ENCODE results near the gene FUT7. TPM values are rescaled to one million over a fixed set of nuclear protein-coding genes. Genes with fewer than 3 reads are reported as not detected.

Gene FUT7
- total and polyA plus RNA-seq, 8 donors: 0.08 to 2.9 (median 0.11) TPM; not detected in 3

DNA sequence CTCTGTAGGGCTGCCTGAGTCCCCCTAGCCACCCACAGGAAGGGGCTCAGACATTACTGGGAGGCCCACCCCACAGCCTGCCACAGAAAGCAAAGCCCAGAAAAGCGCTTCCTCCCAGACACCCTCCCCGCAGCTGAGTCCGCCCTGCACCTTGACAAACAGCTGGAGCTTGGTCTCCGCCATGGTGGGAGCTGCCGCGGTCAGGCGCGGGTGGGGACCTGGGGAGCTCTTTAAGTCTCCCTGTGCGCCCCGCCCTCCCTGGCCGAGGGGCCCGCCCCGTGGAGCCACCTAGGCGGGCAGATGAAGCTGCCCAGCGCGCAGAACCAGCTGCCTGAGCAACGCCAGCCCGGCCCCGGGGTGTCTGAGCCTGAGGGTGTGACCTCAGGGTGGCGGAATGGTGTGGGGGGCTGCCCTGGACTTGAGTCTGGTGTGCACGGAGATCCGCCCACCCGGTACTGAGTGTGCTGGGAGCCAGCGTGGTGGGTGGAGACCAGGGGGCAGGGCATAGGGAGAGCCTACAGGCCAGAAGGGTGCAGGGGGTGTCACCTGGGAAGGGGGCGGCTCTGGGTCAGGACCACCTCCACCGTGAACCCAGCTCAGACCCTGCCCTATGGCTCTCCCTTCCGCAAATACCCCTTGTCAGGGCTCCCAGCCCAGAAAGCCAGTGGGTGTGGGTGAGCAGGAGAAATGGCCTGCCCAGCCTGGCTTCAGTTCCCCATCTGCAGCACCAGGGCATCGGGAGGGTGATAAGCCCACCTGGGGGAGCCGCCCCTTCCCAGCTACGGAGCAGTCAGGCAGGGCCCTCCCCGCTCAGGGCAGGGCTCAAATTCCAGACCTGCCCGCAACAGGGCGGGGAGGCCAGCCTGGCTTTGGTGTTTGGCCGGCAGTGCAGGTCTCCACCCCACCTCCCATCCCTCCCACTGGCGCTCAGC is 35.3 kb downstream of the FUT7 start, which contains the start of gene CLIC3:
CLIC3 (minus strand) TSS at position 208 of the 932 bp plus-strand sequence; CDS start at position 183, 25 bp downstream.
- ATAC-seq (peak; percentile 66), DNase-seq (peak in 3 of 4 donors; percentile 53 to 93 (median 78))
- TF ChIP-seq, protein P1, sequence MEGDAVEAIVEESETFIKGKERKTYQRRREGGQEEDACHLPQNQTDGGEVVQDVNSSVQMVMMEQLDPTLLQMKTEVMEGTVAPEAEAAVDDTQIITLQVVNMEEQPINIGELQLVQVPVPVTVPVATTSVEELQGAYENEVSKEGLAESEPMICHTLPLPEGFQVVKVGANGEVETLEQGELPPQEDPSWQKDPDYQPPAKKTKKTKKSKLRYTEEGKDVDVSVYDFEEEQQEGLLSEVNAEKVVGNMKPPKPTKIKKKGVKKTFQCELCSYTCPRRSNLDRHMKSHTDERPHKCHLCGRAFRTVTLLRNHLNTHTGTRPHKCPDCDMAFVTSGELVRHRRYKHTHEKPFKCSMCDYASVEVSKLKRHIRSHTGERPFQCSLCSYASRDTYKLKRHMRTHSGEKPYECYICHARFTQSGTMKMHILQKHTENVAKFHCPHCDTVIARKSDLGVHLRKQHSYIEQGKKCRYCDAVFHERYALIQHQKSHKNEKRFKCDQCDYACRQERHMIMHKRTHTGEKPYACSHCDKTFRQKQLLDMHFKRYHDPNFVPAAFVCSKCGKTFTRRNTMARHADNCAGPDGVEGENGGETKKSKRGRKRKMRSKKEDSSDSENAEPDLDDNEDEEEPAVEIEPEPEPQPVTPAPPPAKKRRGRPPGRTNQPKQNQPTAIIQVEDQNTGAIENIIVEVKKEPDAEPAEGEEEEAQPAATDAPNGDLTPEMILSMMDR (IDR thresholded peaks at IDR 0.05): no peak
- Histone ChIP-seq H3K27ac (peak within 1 kb of the TSS; percentile 33 to 69), H3K36me3 (peaks cover 0 to 19% of the 10 kb centered on the region in 2 donors), H3K9me3 (no peaks in the 10 kb centered on the region), H3K27me3 (peaks cover 0 to 32% of the 10 kb centered on the region in 2 donors), H3K4me3 (peak within 1 kb of the TSS; percentile 20 to 26), H3K4me1 (peaks cover 27 to 90% of the 10 kb centered on the region in 2 donors)
- intact Hi-C loops (cut with DNase I): no loop called here

DNA sequence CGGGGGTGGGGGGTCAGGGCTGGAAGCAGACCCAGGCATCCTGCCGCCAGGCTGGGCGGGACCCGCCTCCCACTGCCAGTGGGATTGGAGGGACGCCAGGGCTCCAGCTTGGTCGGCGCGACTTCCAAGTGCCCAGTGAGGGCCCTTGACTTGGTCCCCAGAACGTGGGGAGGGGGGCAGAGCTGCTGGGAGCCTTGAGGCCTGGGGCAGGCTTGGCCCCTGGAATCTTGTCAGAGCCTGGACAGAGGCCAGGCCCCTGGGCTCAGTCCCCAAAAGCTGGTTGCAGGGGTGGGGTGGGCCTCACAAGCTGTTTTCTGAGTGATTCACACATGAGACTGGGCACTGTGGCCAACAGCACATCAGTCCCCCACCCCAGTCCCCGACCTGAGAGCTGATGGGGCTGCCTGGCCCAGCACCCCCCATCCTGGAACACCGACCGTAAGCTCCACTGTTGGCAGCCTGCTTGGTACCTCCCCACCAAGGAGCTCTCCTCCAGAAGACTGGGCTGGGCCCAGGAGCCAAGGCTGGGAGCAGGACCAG is 36.0 kb downstream of the FUT7 start:
- ATAC-seq (peak; percentile 44), DNase-seq (peak; percentile 57 to 90 (median 86))
- Histone ChIP-seq H3K4me3 (peak overlapping the region; percentile 20 to 26), H3K27me3 (peaks cover 0 to 32% of the 10 kb centered on the region in 2 donors), H3K4me1 (peaks cover 27 to 83% of the 10 kb centered on the region in 2 donors), H3K9me3 (no peaks in the 10 kb centered on the region), H3K27ac (peak overlapping the region; percentile 33 to 69), H3K36me3 (peaks cover 0 to 19% of the 10 kb centered on the region in 2 donors)
- TF ChIP-seq, protein P1 (IDR thresholded peaks at IDR 0.05): no peak
- intact Hi-C loops (cut with DNase I): no loop called here

DNA sequence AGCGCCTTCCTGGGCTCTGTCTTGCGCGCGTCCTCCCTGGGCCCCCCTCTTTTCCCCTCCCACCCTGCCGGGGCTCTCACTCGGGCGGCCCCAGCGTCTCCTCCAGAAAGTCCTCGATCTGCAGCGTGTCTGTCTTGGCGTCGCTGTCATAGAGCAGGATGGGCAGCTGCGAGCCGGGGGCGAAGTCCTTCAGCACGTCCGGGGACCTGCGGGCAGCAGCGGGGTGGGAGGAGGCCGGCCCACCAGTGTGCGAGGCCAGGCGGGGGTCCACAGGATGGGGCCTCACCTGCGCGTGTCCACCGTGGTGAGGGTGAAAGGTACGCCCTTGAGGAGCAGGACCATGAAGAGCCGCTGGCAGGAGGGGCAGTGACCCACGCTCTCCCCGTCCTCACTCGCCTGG is 36.5 kb downstream of the FUT7 start:
- DNase-seq: no peak
- Histone ChIP-seq H3K9me3 (peaks cover 0 to 3% of the 10 kb centered on the region in 2 donors), H3K4me3 (peak overlapping the region in 1 of 2 donors; percentile 26), H3K36me3 (peaks cover 0 to 19% of the 10 kb centered on the region in 2 donors), H3K27me3 (peaks cover 0 to 32% of the 10 kb centered on the region in 2 donors), H3K27ac (no peak overlapping the region), H3K4me1 (peaks cover 27 to 78% of the 10 kb centered on the region in 2 donors)
- TF ChIP-seq, protein P1 (IDR thresholded peaks at IDR 0.05): no peak
- intact Hi-C loops (cut with DNase I): no loop called here
- ATAC-seq: no peak

DNA sequence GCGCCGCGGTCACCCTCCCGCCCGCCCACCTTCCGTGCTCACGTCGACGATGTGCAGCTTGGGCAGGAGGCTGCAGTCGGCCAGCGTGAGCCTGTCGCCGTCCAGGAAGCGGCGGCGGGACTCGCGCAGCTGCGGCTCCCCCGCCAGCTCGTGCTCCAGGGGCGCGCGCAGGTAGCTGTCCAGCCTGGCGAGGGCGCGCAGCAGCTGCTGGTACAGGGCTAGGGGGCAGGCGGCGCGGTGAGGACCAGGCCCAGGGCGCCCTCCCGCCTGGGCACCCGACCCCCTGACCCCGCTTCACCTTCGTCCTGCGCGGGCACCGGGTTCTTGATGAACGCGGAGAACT is 37.0 kb downstream of the FUT7 start:
- peaks cover 0 to 19% of the 10 kb centered on the region in 2 donors for H3K36me3 ChIP-seq
- DNase-seq (no peak), ATAC-seq (no peak)
- H3K27ac ChIP-seq: no peak overlapping the region
- TF ChIP-seq, protein P1 (IDR thresholded peaks at IDR 0.05): no peak
- intact Hi-C loops (cut with DNase I): no loop called here
- H3K27me3 ChIP-seq: peaks cover 0 to 32% of the 10 kb centered on the region in 2 donors
- peaks cover 27 to 73% of the 10 kb centered on the region in 2 donors for H3K4me1 ChIP-seq
- H3K9me3 ChIP-seq: peaks cover 0 to 3% of the 10 kb centered on the region in 2 donors
- peak overlapping the region in 1 of 2 donors; percentile 26 for H3K4me3 ChIP-seq

Measured in left lung (tissue), 10 donors.